ENCODE results near the gene PRDX3. TPM values are rescaled to one million over a fixed set of nuclear protein-coding genes. Genes with fewer than 3 reads are reported as not detected.
"Not testable (repeated sequence)": the region's sequence is repeated elsewhere in the genome, so short reads cannot be mapped to it uniquely, and the experiment has no call there.

The PRDX3 gene
- total RNA-seq, 3 donors from 2014 or later = 154 to 165 (median 164) TPM

DNA sequence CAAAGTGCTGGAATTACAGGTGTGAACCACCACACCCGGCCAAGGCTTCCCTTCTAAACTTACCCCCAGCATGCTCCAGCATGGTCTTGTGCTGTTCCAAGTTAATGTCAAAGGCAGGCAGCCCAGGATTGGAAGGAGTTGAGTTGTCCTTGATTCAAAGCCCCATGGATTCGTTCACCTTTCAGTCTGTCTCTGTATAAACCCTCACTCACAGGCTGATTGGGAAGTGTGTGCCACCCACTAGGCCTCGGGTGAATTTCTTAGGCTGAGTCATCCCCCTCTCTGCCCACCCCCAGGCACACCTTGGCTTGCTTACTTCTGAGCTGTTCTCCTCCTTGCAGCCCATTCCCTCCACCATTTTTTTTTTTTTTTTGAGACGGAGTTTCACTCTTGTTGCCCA lies 13.3 kb upstream of the PRDX3 start:
- H3K9me3 ChIP-seq = no peaks in the 10 kb centered on the region
- intact Hi-C loops (cut with DNase I; ENCODE audit: low total_unique reads) = no loop called here
- no peak overlapping the region for H3K4me3 ChIP-seq
- no peak overlapping the region for H3K27ac ChIP-seq
- no peak for DNase-seq (ENCODE audit: low spot score in 2 of 2)
- TF ChIP-seq POLR2AphosphoS5 (IDR thresholded peaks at IDR 0.05) = no peak
- TF ChIP-seq POLR2A (IDR thresholded peaks at IDR 0.05) = no peak
- TF ChIP-seq, protein P1, sequence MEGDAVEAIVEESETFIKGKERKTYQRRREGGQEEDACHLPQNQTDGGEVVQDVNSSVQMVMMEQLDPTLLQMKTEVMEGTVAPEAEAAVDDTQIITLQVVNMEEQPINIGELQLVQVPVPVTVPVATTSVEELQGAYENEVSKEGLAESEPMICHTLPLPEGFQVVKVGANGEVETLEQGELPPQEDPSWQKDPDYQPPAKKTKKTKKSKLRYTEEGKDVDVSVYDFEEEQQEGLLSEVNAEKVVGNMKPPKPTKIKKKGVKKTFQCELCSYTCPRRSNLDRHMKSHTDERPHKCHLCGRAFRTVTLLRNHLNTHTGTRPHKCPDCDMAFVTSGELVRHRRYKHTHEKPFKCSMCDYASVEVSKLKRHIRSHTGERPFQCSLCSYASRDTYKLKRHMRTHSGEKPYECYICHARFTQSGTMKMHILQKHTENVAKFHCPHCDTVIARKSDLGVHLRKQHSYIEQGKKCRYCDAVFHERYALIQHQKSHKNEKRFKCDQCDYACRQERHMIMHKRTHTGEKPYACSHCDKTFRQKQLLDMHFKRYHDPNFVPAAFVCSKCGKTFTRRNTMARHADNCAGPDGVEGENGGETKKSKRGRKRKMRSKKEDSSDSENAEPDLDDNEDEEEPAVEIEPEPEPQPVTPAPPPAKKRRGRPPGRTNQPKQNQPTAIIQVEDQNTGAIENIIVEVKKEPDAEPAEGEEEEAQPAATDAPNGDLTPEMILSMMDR (IDR thresholded peaks at IDR 0.05) = no peak
- H3K27me3 ChIP-seq = no peaks in the 10 kb centered on the region
- no peaks in the 10 kb centered on the region for H3K4me1 ChIP-seq
- no peaks in the 10 kb centered on the region for H3K36me3 ChIP-seq

DNA sequence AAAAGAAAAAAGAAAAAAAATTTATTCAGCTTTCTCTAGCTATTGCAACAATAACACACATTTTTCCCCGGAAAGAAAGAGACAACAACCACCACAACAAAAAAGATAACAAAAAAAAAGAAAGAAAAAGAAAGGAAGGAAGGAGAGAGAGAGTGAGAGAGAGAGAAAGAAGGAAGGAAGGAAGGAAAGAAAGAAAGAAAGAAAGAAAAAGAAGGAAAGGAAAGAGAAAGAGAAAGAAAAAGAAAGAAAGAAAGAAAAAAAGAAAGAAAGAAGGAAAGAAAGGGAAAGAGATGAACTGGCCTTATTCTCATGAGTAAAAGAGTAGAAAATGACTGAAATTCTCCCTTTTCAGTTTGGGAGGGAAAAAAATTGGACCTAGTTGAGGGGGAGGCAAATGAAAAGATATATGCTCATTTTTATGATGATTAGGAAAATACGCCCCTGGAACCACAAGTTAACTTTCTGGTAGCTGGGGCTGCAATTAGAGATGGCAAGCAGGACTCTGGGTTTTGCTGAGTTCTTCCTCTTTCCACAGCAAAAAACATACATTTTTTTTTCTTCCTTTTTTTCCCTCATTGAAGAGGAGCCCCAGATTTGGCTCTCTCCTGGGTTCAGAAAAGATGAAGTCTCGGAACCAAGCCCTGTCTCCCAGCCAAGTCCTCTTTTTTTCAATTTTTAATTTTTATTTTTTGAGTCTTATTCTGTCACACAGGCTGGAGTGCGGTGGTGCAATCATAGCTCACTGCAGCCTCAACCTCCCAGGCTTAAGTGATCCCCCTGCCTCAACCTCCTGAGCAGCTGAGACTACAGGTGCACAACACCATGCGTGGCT lies 12.6 kb upstream of the PRDX3 start:
- no peaks in the 10 kb centered on the region for H3K36me3 ChIP-seq
- H3K9me3 ChIP-seq = no peaks in the 10 kb centered on the region
- no peak for DNase-seq (ENCODE audit: low spot score in 2 of 2)
- no peak overlapping the region for H3K4me3 ChIP-seq
- no peaks in the 10 kb centered on the region for H3K4me1 ChIP-seq
- intact Hi-C loops (cut with DNase I; ENCODE audit: low total_unique reads) = no loop called here
- H3K27ac ChIP-seq = no peak overlapping the region
- H3K27me3 ChIP-seq = no peaks in the 10 kb centered on the region
- TF ChIP-seq POLR2AphosphoS5 (IDR thresholded peaks at IDR 0.05) (no peak), POLR2A (IDR thresholded peaks at IDR 0.05) (no peak)
- TF ChIP-seq, protein P1 (IDR thresholded peaks at IDR 0.05) = no peak

DNA sequence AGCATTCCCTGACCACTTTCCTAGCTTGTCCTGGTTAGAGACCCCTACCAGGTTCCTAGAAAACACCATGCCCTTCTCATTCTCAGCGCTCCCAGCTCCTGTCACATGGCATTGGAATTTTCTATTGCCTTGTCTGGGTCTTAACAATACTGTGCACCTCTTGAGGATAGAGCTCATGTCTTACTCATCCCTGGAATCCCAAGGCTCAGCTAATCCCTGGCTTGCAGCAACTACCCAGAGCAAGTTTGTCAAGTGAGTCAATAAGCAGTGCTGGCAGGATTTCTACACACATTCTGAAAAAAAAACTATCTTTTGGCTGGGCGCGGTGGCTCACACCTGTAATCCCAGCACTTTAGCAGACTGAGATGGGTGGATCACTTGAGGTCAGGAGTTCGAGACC lies 11.7 kb upstream of the PRDX3 start:
- no peaks in the 10 kb centered on the region for H3K4me1 ChIP-seq
- no peaks in the 10 kb centered on the region for H3K9me3 ChIP-seq
- intact Hi-C loops (cut with DNase I; ENCODE audit: low total_unique reads) = no loop called here
- H3K27ac ChIP-seq = no peak overlapping the region
- H3K27me3 ChIP-seq = no peaks in the 10 kb centered on the region
- TF ChIP-seq POLR2AphosphoS5 (IDR thresholded peaks at IDR 0.05) = no peak
- TF ChIP-seq, protein P1 (IDR thresholded peaks at IDR 0.05) = no peak
- no peak for TF ChIP-seq POLR2A (IDR thresholded peaks at IDR 0.05)
- no peak overlapping the region for H3K4me3 ChIP-seq
- no peaks in the 10 kb centered on the region for H3K36me3 ChIP-seq
- no peak for DNase-seq (ENCODE audit: low spot score in 2 of 2)

DNA sequence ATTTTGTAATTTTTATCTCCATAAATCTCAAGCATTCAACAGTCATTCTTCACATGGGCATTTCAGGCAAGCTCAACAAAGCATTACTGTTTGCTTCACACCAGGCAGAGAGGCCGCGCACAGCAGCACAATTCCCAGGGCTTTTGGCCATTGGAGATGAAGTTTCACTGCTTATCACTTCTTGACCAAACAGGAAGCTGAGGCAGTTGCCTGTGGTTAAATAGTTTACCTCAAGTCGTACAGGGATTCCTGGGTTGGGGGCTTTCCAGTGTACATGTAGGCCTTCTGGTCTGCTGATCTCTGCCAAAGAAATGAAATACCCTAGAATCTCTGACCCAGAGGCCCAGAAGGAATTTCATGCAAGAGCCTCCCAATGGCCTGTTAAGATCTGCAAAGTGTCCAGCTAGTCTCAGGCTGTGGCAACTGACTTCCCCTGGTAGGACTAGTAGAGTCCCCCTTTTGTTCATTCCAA lies 11.2 kb upstream of the PRDX3 start:
- intact Hi-C loops (cut with DNase I; ENCODE audit: low total_unique reads) = loop anchor here (2.0 kb wide), 1 partner anchor 77 kb away; no protein-coding TSS in a partner anchor
- H3K4me3 ChIP-seq = no peak overlapping the region
- H3K27me3 ChIP-seq = no peaks in the 10 kb centered on the region
- no peak for DNase-seq (ENCODE audit: low spot score in 2 of 2)
- H3K36me3 ChIP-seq = no peaks in the 10 kb centered on the region
- no peaks in the 10 kb centered on the region for H3K9me3 ChIP-seq
- H3K4me1 ChIP-seq = no peaks in the 10 kb centered on the region
- TF ChIP-seq POLR2A (IDR thresholded peaks at IDR 0.05) = no peak
- TF ChIP-seq, protein P1 (IDR thresholded peaks at IDR 0.05) = no peak
- no peak for TF ChIP-seq POLR2AphosphoS5 (IDR thresholded peaks at IDR 0.05)
- no peak overlapping the region for H3K27ac ChIP-seq

DNA sequence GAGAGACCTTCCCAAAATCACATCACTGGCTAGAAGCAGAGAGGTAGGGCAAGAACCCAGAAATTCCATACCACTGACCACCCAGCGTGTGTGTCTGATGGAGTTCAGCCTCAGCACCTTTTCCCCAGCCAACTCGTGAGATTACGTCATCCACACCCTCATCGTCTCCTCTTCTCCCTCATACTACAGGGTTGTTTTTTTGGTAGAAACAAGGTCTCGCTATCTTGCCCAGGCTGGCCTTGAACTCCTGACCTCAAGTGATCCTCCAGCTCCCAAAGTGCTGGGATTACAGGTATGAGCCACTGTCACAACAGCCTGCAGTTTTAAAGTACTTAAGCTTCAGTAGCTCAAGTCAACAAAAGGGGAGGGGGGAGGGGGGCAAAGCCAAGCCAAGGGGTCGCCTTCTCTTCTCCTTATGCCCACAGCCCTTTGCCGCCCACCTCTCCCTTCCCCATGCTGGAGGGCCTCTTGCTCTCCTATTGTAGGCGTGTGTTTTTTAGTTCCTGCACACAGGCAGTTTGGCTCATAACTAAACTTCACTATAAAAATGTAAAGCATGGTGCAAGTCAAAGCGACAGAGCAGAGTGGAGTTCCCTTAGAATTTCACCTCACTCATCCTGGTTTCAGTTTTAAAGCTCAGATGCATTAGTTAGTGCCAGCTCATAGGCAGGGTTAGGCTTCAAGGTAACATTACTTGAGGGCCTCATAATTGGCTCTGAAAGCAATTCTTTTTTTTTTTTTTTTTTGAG lies 5.2 kb upstream of the PRDX3 start:
- Histone ChIP-seq H3K27ac (no peak overlapping the region), H3K4me1 (no peaks in the 10 kb centered on the region), H3K4me3 (no peak overlapping the region), H3K36me3 (no peaks in the 10 kb centered on the region), H3K9me3 (no peaks in the 10 kb centered on the region), H3K27me3 (no peaks in the 10 kb centered on the region)
- no peak for DNase-seq (ENCODE audit: low spot score in 2 of 2)
- TF ChIP-seq POLR2A (IDR thresholded peaks at IDR 0.05) = no peak
- no peak for TF ChIP-seq POLR2AphosphoS5 (IDR thresholded peaks at IDR 0.05)
- TF ChIP-seq, protein P1 (IDR thresholded peaks at IDR 0.05) = no peak
- intact Hi-C loops (cut with DNase I; ENCODE audit: low total_unique reads) = no loop called here

DNA sequence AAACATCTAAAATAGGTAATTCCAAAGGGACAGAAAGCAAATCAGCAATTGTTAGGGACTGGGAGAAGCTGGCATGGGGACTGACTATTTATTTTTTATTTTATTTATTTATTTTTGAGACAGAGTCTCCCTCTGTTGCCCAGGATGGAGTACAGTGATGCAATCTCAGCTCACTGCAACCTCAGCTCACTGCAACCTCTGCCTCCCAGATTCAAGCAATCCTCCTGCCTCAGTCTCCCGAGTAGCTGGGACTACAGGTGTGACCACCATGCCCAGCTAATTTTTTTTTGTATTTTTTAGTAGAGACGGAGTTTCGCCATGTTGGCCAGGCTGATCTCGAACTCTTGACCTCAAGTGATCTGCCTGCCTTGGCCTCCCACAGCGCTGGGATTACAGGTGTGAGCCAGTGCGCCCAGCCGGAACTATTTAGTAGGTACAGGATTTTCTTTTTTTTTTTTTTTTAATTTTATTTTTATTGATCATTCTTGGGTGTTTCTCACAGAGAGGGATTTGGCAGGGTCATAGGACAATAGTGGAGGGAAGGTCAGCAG lies 2.3 kb upstream of the PRDX3 start:
- H3K27me3 ChIP-seq; H3K4me3 ChIP-seq; H3K9me3 ChIP-seq; H3K36me3 ChIP-seq; H3K27ac ChIP-seq; intact Hi-C loops (cut with DNase I; ENCODE audit: low total_unique reads); DNase-seq (ENCODE audit: low spot score in 2 of 2); H3K4me1 ChIP-seq: not testable (repeated sequence)

All from breast epithelium (tissue), 4 donors.